Omental fat pad (tissue), 4 donors: ENCODE results near the gene TRERF1. TPM values are rescaled to one million over a fixed set of nuclear protein-coding genes. Genes with fewer than 3 reads are reported as not detected.
"Not testable (repeated sequence)": the region's sequence is repeated elsewhere in the genome, so short reads cannot be mapped to it uniquely, and the experiment has no call there.

Source experiments
- ATAC-seq: fragments of 150-250 bp; one replicate; pipeline ENCODE4 v1.9.1; 2016; ENCODE audit warnings: mild to moderate bottlenecking, moderate library complexity; ENCODE audit not compliant: low FRiP score
- DNase-seq: peaks from one replicate; pipeline ENCODE4 v3.0.0-alpha.2; 2019; ENCODE audit warnings: low spot score
- total RNA-seq, 4 donors: library from RNA; depleted of rRNA; stranded (reverse); fragments of >200 nt; gene quantifications; one replicate each; pipeline ENCODE4 v1.1.0, GENCODE V29; 2016
- TF ChIP-seq, protein P1 (sequence below), 3 donors: fragments of 450-650 bp; IDR thresholded peaks; one replicate each; pipeline ENCODE4 v1.5.1; 2016 to 2017; ENCODE audit warnings: antibody characterized with exemption in 3 of 3, mild to moderate bottlenecking in 3 of 3, moderate library complexity in 2 of 3

TRERF1 gene
- total RNA-seq, 4 donors from 2014 or later: 2.0 to 10.2 (median 2.6) TPM

DNA sequence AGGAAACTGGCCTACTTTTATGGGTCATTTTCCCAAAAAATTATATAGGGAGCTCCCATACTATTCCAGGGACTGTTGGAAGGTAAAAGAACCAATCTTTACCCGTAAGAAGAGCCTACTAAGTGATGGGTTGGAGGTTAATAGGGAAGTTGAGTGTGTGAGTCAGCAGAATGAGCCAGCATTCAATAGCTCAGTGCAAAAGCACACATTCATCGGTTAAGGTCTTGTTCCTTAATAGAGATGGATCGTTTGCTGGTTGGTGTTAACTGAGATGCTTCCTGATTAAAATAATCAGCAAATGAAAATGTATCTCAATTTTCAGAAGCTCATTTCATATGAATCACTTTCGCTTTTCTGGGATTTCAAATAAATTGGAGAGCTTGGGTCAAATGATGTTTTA lies 118.8 kb downstream of the TRERF1 start:
- DNase-seq: no peak
- TF ChIP-seq, protein P1, sequence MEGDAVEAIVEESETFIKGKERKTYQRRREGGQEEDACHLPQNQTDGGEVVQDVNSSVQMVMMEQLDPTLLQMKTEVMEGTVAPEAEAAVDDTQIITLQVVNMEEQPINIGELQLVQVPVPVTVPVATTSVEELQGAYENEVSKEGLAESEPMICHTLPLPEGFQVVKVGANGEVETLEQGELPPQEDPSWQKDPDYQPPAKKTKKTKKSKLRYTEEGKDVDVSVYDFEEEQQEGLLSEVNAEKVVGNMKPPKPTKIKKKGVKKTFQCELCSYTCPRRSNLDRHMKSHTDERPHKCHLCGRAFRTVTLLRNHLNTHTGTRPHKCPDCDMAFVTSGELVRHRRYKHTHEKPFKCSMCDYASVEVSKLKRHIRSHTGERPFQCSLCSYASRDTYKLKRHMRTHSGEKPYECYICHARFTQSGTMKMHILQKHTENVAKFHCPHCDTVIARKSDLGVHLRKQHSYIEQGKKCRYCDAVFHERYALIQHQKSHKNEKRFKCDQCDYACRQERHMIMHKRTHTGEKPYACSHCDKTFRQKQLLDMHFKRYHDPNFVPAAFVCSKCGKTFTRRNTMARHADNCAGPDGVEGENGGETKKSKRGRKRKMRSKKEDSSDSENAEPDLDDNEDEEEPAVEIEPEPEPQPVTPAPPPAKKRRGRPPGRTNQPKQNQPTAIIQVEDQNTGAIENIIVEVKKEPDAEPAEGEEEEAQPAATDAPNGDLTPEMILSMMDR (IDR thresholded peaks at IDR 0.05): no peak
- ATAC-seq: no peak

DNA sequence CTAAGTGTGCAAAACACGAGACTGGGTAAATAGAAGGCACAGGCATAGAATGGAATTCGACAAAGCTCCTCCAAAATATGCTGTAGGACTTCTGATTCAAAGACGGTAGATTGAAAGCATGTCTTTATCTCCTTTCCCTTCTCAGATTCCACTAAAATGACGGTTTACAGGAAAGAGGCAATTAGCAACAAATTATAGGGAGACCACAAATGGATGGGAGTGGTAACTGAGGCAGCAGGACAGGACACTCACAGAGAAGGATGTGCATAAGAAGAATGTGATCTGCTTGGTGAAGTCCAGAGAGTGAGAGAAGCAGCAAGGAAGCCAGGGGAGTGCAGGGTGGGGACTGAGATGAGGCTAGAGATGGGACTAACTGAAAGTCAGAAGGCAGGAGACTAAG lies 120.7 kb downstream of the TRERF1 start:
- ATAC-seq: no peak

DNA sequence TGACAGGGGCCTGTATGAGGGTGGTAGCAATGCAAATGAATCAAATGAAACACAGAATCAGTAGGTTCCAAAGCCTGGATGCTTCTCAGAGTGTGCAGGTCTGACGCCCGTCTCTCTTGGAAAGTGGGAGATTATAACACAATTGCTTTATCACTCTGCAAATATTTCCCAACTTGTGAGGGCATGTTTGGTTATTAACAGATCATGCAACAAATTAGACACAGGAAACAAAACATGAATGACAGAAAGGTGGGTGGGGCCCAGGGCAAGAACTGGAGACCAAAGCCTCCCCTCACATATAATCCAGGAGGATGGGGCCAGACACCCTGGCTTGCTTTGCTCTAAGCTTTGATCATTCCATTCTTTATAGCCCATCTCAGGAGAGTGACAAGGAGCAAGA lies 125.5 kb downstream of the TRERF1 start:
- ATAC-seq: no peak
- DNase-seq: no peak
- TF ChIP-seq, protein P1 (IDR thresholded peaks at IDR 0.05): no peak

More for the DNA sequence above, 120.7 kb downstream of the TRERF1 start:
- TF ChIP-seq, protein P1 (IDR thresholded peaks at IDR 0.05): no peak
- DNase-seq: no peak

DNA sequence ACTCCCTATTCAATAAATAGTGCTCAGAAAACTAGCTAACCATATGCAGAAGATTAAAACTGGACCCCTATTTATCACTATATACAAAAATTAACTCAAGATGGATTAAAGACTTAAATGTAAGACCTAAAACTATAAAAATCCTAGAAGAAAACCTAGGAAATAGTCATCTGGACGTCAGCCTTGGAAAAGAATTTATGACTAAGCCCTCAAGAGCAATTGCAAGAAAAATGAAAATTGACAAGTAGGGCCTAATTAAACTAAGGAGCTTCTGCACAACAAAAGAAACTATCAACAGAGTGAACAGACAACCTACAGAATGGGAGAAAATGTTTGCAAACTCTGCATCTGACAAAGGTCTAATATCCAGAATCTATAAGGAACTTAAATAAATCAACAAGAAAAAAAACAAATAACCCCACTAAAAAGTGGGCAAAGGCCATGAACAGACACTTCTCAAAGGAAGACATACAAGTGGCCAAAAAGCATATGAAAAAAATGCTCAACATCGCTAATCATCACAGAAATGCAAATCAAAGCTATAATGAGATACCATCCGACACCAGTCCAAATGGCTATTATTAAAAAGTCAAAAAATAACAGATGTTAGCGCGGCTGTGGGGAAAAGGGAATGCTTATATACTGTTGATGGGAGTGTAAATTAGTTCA lies 126.9 kb downstream of the TRERF1 start:
- ATAC-seq, DNase-seq: not testable (repeated sequence)

DNA sequence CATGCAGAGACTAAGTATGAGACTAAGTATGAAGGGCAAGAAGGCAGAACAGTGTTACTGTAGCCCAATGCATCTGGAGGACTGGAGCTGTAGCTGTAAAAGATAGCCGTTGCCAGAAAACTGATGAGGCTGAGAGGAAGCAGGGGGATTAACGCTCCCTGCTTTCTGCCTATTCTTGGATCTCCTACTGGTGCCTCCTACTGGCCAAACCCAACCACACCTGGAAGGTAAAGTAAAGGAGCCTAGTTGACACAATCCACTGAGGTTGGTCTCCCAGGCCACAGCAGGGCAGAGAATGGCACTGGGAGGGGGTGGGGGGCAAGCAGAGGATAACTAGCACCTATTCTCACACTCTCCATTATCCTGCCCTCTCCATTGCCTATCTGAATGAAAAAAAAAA lies 129.1 kb downstream of the TRERF1 start:
- no peak for ATAC-seq
- TF ChIP-seq, protein P1 (IDR thresholded peaks at IDR 0.05): no peak
- no peak for DNase-seq

DNA sequence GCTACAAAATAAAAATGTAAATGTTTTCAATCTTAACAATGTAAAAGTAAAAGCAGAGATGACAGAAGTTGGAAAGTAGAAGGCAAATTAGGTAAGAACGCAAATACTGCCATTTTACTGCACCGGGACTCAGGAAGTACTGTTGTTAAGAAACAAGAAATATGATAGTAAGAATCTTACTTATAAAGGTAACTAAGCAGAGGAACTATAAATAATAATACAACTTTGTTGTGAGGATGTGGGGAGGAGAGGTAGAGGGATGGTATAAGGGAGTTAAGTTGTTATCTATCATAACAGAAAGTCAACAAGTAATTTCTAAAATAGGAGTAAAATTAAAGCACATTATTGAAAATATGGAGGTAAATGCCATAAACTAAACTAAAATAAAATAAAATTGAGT lies 129.8 kb downstream of the TRERF1 start:
- TF ChIP-seq, protein P1 (IDR thresholded peaks at IDR 0.05): no peak
- DNase-seq: no peak
- ATAC-seq: no peak

DNA sequence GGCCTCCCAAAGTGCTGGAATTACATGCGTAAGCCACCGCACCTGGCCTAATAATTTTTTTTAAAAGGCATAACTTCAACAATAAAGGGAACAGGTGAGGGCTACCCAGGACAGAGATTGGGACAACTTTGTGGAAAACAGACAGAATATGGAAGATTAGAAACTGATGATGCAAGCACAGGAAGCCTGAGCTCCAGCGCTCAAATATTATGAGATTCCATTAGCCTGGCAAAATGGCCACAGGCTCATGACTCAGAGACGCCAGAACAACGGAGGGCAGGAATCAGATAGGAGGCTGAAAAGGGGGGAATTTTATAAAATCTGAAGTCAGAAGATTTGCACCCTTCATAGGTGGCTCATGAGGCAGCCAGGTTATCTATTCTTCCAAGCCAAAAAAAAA lies 131.0 kb downstream of the TRERF1 start:
- DNase-seq (no peak), ATAC-seq (no peak)
- TF ChIP-seq, protein P1 (IDR thresholded peaks at IDR 0.05): no peak
